KMS-11 (cell line): ENCODE results near the gene SLC12A2.
A peak's percentile ranks its signal among the peaks of the same experiment; 100 is the strongest.

Experiments
- H2AFZ ChIP-seq: fragments of 200-600 bp; sonication (generic); 2 replicates; pipeline ENCODE4 v1.6.1; 2016; ENCODE audit warnings: antibody characterized with exemption, mixed run types, low read depth
- H3K27ac ChIP-seq: fragments of 200-600 bp; sonication (generic); 2 replicates; pipeline ENCODE4 v1.6.1; 2016; ENCODE audit warnings: mild to moderate bottlenecking, mixed run types
- H3K27me3 ChIP-seq: fragments of 200-600 bp; sonication (generic); 2 replicates; pipeline ENCODE4 v1.6.1; 2017; ENCODE audit warnings: mild to moderate bottlenecking, low read depth, mixed run types, moderate library complexity; ENCODE audit not compliant: insufficient read depth
- H3K36me3 ChIP-seq: fragments of 200-600 bp; sonication (generic); 2 replicates; pipeline ENCODE4 v1.6.1; 2017; ENCODE audit warnings: mild to moderate bottlenecking, mixed run types; ENCODE audit not compliant: insufficient read depth
- H3K4me1 ChIP-seq: fragments of 200-600 bp; sonication (generic); 2 replicates; pipeline ENCODE4 v1.6.1; 2016; ENCODE audit warnings: mild to moderate bottlenecking, low read depth, mixed run types; ENCODE audit not compliant: poor library complexity, severe bottlenecking
- H3K4me2 ChIP-seq: fragments of 200-600 bp; sonication (generic); 2 replicates; pipeline ENCODE4 v1.7.0; 2016; ENCODE audit warnings: mild to moderate bottlenecking, mixed run types
- H3K4me3 ChIP-seq: fragments of 200-600 bp; sonication (generic); IDR thresholded peaks from 2 replicates; pipeline ENCODE4 v1.6.1; 2017; ENCODE audit warnings: low read depth, low read length, mixed read lengths; ENCODE audit not compliant: insufficient read depth
- H3K79me2 ChIP-seq: fragments of 200-600 bp; sonication (generic); 2 replicates; pipeline ENCODE4 v1.6.1; 2016; ENCODE audit warnings: low read depth, mixed run types; ENCODE audit not compliant: insufficient read depth
- H3K9ac ChIP-seq: fragments of 200-600 bp; sonication (generic); 2 replicates; pipeline ENCODE4 v1.6.1; 2016; ENCODE audit warnings: mild to moderate bottlenecking, mixed run types
- H4K20me1 ChIP-seq: fragments of 200-600 bp; sonication (generic); 2 replicates; pipeline ENCODE4 v1.6.1; 2016; ENCODE audit warnings: mild to moderate bottlenecking, mixed run types; ENCODE audit not compliant: insufficient read depth
- CTCF ChIP-seq: fragments of 200-600 bp; sonication (generic); conservative IDR thresholded peaks from 2 replicates; pipeline ENCODE4 v1.6.1; 2017; ENCODE audit warnings: low read depth, mild to moderate bottlenecking, antibody characterized with exemption, low read length, moderate library complexity, mixed read lengths

The SLC12A2 gene

GRCh38 chr5:128202320-128202719 is 118.8 kb downstream of the SLC12A2 start:
- Histone ChIP-seq H3K36me3 (no peaks in the 10 kb centered on the region), H3K27ac (no peak overlapping the region), H3K9ac (no peak overlapping the region), H3K4me1 (no peaks in the 10 kb centered on the region), H2AFZ (no peak overlapping the region), H3K4me3 (no peak overlapping the region), H4K20me1 (no peaks in the 10 kb centered on the region), H3K79me2 (no peaks in the 10 kb centered on the region), H3K27me3 (no peaks in the 10 kb centered on the region), H3K4me2 (no peak overlapping the region)
- TF ChIP-seq CTCF: no peak

- no peaks in the 10 kb centered on the region for H3K27me3 ChIP-seq
- H3K4me2 ChIP-seq: no peak overlapping the region
- no peaks in the 10 kb centered on the region for H3K79me2 ChIP-seq
These were observed 124.9 kb downstream of the SLC12A2 start for GRCh38 chr5:128208436-128208835.

GRCh38 chr5:128212191-128212806 is 128.7 kb downstream of the SLC12A2 start:
- Histone ChIP-seq H3K4me1 (no peaks in the 10 kb centered on the region), H4K20me1 (no peaks in the 10 kb centered on the region), H3K4me2 (no peak overlapping the region), H2AFZ (no peak overlapping the region), H3K79me2 (no peaks in the 10 kb centered on the region), H3K27ac (no peak overlapping the region), H3K27me3 (no peaks in the 10 kb centered on the region), H3K4me3 (no peak overlapping the region), H3K36me3 (no peaks in the 10 kb centered on the region), H3K9ac (no peak overlapping the region)
- no peak for TF ChIP-seq CTCF

More at GRCh38 chr5:128208436-128208835, 124.9 kb downstream of the SLC12A2 start:
- Histone ChIP-seq H3K27ac (no peak overlapping the region), H3K9ac (no peak overlapping the region), H3K4me1 (no peaks in the 10 kb centered on the region), H2AFZ (no peak overlapping the region), H3K36me3 (no peaks in the 10 kb centered on the region), H4K20me1 (no peaks in the 10 kb centered on the region), H3K4me3 (no peak overlapping the region)
- TF ChIP-seq CTCF: no peak

GRCh38 chr5:128213340-128213739 is 129.8 kb downstream of the SLC12A2 start:
- no peaks in the 10 kb centered on the region for H3K36me3 ChIP-seq
- H2AFZ ChIP-seq: 0 out of 2 replicates have a peak overlapping the region, but pooled peaks have one; percentile 23
- no peaks in the 10 kb centered on the region for H4K20me1 ChIP-seq
- H3K27ac ChIP-seq: no peak overlapping the region
- TF ChIP-seq CTCF: peak; percentile 89
- no peaks in the 10 kb centered on the region for H3K4me1 ChIP-seq
- H3K4me3 ChIP-seq: no peak overlapping the region
- H3K27me3 ChIP-seq: no peaks in the 10 kb centered on the region
- H3K9ac ChIP-seq: no peak overlapping the region
- H3K4me2 ChIP-seq: no peak overlapping the region
- no peaks in the 10 kb centered on the region for H3K79me2 ChIP-seq
